ENCODE measurements around the gene JPH4. TPM values are rescaled to one million over a fixed set of nuclear protein-coding genes. Genes with fewer than 3 reads are reported as not detected.

The JPH4 gene
- total RNA-seq, 1 experiment from 2014 or later = 0.15 TPM

DNA sequence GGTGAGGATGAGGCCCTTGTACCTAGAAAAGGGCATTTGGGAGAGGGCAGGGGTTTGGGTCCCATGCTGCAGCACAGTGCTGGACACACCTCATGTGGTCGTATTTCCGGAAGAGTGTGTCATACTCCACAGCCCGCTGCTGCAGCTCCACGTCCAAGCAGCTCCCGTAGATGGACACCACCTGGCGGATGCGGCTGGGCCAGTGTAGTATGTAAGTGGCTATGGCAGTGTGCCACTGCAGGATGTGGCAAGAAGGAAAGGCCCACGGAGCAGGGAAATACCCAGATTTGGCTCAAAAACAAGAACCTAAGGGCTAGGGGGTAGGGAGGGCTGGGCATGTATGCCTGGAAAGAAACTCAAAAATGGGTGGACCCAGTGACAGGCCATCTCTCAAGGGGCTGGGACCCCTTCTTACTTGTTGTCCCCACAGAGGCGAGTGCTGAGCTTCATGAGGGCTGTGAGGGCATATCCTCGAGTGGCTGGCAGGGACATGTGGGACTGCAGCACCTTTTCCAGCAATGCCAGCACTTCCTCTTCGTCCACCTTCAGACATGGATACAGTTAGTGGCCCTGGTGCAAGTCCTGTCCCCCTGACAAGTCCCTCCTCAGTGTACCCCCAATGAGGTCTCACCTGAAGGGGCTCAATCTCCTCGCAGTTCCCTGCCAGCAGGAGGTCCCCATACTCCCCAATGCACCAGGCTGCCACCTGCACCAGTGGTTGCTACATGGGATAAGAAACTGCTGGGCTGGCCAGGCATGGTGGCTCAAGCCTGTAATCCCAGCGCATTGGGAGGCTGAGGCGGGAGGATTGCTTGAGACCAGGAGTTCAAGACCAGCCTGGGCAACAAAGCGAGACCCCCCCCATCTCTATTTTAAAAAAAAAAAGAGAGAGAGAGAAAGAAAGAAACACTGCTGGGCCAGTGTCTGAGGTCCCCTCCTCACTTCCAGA lies 16.4 kb downstream of the JPH4 start:
- Histone ChIP-seq H3K79me2 (ENCODE audit: insufficient read depth, low read length) (peaks cover 10% of the 10 kb centered on the region; the same call in 1 of the 2 replicates), H3K27ac (ENCODE audit: low read depth, low read length) (no peak overlapping the region), H3K4me2 (ENCODE audit: low read length) (no peak overlapping the region), H3K9me3 (ENCODE audit: control insufficient read depth in 1 of 2, insufficient read depth in 1 of 2, low read depth in 1 of 2, low read length in 2 of 2) (no peaks in the 10 kb centered on the region), H3K27me3 (ENCODE audit: insufficient read depth, low read length) (no peaks in the 10 kb centered on the region), H3K4me1 (ENCODE audit: control insufficient read depth in 1 of 2, insufficient read depth in 2 of 2, low read length in 2 of 2) (peaks cover 4 to 9% of the 10 kb centered on the region in 2 experiments; a peak in 2 of 4 replicates), H4K20me1 (ENCODE audit: insufficient read depth) (no peaks in the 10 kb centered on the region), H3K9me2 (ENCODE audit: insufficient read depth) (no peaks in the 10 kb centered on the region), H3K36me3 (ENCODE audit: control insufficient read depth in 1 of 2, insufficient read depth in 2 of 2, low read length in 2 of 2) (peaks cover 22% of the 10 kb centered on the region in 2 experiments), H2AFZ (ENCODE audit: low read depth, low read length, poor library complexity, severe bottlenecking) (no peak overlapping the region), H3K4me3 (replicated peaks in 1 of 2; ENCODE audit: low read depth in 1 of 2, low read length in 2 of 2) (no peak overlapping the region), H3K9ac (ENCODE audit: low read length) (no peak overlapping the region)
- TF ChIP-seq, protein P1, sequence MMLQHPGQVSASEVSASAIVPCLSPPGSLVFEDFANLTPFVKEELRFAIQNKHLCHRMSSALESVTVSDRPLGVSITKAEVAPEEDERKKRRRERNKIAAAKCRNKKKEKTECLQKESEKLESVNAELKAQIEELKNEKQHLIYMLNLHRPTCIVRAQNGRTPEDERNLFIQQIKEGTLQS (IDR thresholded peaks at IDR 0.05) = no peak
- TF ChIP-seq, protein P2, sequence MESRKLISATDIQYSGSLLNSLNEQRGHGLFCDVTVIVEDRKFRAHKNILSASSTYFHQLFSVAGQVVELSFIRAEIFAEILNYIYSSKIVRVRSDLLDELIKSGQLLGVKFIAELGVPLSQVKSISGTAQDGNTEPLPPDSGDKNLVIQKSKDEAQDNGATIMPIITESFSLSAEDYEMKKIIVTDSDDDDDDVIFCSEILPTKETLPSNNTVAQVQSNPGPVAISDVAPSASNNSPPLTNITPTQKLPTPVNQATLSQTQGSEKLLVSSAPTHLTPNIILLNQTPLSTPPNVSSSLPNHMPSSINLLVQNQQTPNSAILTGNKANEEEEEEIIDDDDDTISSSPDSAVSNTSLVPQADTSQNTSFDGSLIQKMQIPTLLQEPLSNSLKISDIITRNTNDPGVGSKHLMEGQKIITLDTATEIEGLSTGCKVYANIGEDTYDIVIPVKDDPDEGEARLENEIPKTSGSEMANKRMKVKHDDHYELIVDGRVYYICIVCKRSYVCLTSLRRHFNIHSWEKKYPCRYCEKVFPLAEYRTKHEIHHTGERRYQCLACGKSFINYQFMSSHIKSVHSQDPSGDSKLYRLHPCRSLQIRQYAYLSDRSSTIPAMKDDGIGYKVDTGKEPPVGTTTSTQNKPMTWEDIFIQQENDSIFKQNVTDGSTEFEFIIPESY (IDR thresholded peaks at IDR 0.05; ENCODE audit: extremely low read depth, insufficient replicate concordance, low read length) = no peak
- TF ChIP-seq SIN3A (IDR thresholded peaks at IDR 0.05; ENCODE audit: low read depth) (no peak), EZH2 (IDR thresholded peaks at IDR 0.05) (no peak), JUND (IDR thresholded peaks at IDR 0.05) (no peak)
- ChIA-PET CTCF (interaction anchor here (0.7 to 6.0 kb wide), 4 partner anchors 83 to 256 kb away, joined by 3 to 69 read pairs (median 8); partner anchors contain the start of gene BCL2L2), RAD21 (ENCODE audit: low non-redundant PET in 1 of 2, low total read pairs in 2 of 2, uncharacterized antibody in 2 of 2, unreplicated experiment in 2 of 2) (no interaction called here), POLR2A (no interaction called here)
- intact Hi-C loops (cut with micrococcal nuclease) = loop anchor here (1.0 kb wide), 1 partner anchor 84 kb away; no protein-coding TSS in a partner anchor
- ATAC-seq (no peak), DNase-seq (ENCODE audit: low read depth, low spot score) (no peak)
- no TSS peak for BruUV-seq (replicated peaks)
